Stimulated activated naive CD4-positive, alpha-beta T cell (primary cell): ENCODE measurements around the gene MYBPC3.
A peak's percentile ranks its signal among the peaks of the same experiment; 100 is the strongest.

Source experiments
- DNase-seq, 6 experiments: peaks; one replicate each; lab custom pipeline; 2025; lab: John Stamatoyannopoulos, UW

MYBPC3 gene

GRCh38 chr11:47352556-47352955, at the start of gene MYBPC3:
MYBPC3 (minus strand) TSS chr11:47352702; CDS start chr11:47352647, 55 bp downstream.
- no peak for DNase-seq

GRCh38 chr11:47400768-47401279, 48.3 kb upstream of the MYBPC3 start:
- DNase-seq: no peak

GRCh38 chr11:47399860-47400767, 47.6 kb upstream of the MYBPC3 start:
- DNase-seq: peak; percentile 19 to 66 (median 51)

GRCh38 chr11:47398551-47398950, 46.0 kb upstream of the MYBPC3 start:
- no peak for DNase-seq

GRCh38 chr11:47398011-47398410, 45.5 kb upstream of the MYBPC3 start:
- DNase-seq: no peak

GRCh38 chr11:47396049-47396320, 43.5 kb upstream of the MYBPC3 start:
- no peak for DNase-seq

- DNase-seq: no peak
Observed at GRCh38 chr11:47395223-47396048, 42.9 kb upstream of the MYBPC3 start.

- peak in 5 of 6 experiments; percentile 15 to 60 (median 41) for DNase-seq
Observed at GRCh38 chr11:47394322-47395222, 42.1 kb upstream of the MYBPC3 start.

- no peak for DNase-seq
Observed at GRCh38 chr11:47394050-47394321, 41.5 kb upstream of the MYBPC3 start.

- no peak for DNase-seq
Observed at GRCh38 chr11:47393163-47394049, 40.9 kb upstream of the MYBPC3 start.

- DNase-seq: no peak
Observed at GRCh38 chr11:47392546-47393162, 40.2 kb upstream of the MYBPC3 start.

GRCh38 chr11:47391711-47392432, 39.4 kb upstream of the MYBPC3 start:
- DNase-seq: no peak

GRCh38 chr11:47391077-47391583, 38.6 kb upstream of the MYBPC3 start:
- DNase-seq: no peak

GRCh38 chr11:47390422-47390760, 37.9 kb upstream of the MYBPC3 start:
- DNase-seq: no peak

GRCh38 chr11:47389577-47390421, 37.3 kb upstream of the MYBPC3 start:
- no peak for DNase-seq

- no peak for DNase-seq
Observed at GRCh38 chr11:47388697-47389576, 36.4 kb upstream of the MYBPC3 start.

GRCh38 chr11:47387944-47388696, 35.6 kb upstream of the MYBPC3 start:
- no peak for DNase-seq
